Suprapubic skin (tissue), 4 donors: ENCODE data around the gene FAM170B.

Experiments
- EP300 ChIP-seq: sonication (generic); formaldehyde crosslinking; IDR thresholded peaks from one replicate; pipeline ENCODE4 v1.6.1; 2017; ENCODE audit warnings: antibody characterized with exemption
- POLR2A ChIP-seq, 2 donors: fragments of 450-650 bp; IDR thresholded peaks; one replicate each; pipeline ENCODE4 v1.6.1; 2017; ENCODE audit warnings: antibody characterized with exemption in 2 of 2, mild to moderate bottlenecking in 2 of 2, moderate library complexity in 2 of 2
- POLR2AphosphoS5 ChIP-seq, 3 donors: sonication (generic); formaldehyde crosslinking; IDR thresholded peaks; one replicate each; pipeline ENCODE4 v1.6.1; 2017; ENCODE audit warnings: antibody characterized with exemption in 3 of 3
- TF ChIP-seq, protein P1 (sequence below), 2 donors: fragments of 200-600 bp in 1 of 2; fragments of 450-650 bp in 1 of 2; sonication (generic) in 1 of 2; IDR thresholded peaks; one replicate each; pipeline ENCODE4 v1.5.1; 2016 to 2019; ENCODE audit warnings: antibody characterized with exemption in 2 of 2, mild to moderate bottlenecking in 1 of 2, moderate library complexity in 1 of 2

GRCh38 chr10:49160110-49160509, 26.3 kb upstream of the FAM170B start:
- TF ChIP-seq, protein P1, sequence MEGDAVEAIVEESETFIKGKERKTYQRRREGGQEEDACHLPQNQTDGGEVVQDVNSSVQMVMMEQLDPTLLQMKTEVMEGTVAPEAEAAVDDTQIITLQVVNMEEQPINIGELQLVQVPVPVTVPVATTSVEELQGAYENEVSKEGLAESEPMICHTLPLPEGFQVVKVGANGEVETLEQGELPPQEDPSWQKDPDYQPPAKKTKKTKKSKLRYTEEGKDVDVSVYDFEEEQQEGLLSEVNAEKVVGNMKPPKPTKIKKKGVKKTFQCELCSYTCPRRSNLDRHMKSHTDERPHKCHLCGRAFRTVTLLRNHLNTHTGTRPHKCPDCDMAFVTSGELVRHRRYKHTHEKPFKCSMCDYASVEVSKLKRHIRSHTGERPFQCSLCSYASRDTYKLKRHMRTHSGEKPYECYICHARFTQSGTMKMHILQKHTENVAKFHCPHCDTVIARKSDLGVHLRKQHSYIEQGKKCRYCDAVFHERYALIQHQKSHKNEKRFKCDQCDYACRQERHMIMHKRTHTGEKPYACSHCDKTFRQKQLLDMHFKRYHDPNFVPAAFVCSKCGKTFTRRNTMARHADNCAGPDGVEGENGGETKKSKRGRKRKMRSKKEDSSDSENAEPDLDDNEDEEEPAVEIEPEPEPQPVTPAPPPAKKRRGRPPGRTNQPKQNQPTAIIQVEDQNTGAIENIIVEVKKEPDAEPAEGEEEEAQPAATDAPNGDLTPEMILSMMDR (IDR thresholded peaks at IDR 0.05) = no peak
- TF ChIP-seq POLR2A (IDR thresholded peaks at IDR 0.05) = no peak
- TF ChIP-seq POLR2AphosphoS5 (IDR thresholded peaks at IDR 0.05) = no peak
- TF ChIP-seq EP300 = no peak
